Measurements from ENCODE around the gene LRIT1. TPM values are rescaled to one million over a fixed set of nuclear protein-coding genes. Genes with fewer than 3 reads are reported as not detected.

Gene LRIT1, protein sequence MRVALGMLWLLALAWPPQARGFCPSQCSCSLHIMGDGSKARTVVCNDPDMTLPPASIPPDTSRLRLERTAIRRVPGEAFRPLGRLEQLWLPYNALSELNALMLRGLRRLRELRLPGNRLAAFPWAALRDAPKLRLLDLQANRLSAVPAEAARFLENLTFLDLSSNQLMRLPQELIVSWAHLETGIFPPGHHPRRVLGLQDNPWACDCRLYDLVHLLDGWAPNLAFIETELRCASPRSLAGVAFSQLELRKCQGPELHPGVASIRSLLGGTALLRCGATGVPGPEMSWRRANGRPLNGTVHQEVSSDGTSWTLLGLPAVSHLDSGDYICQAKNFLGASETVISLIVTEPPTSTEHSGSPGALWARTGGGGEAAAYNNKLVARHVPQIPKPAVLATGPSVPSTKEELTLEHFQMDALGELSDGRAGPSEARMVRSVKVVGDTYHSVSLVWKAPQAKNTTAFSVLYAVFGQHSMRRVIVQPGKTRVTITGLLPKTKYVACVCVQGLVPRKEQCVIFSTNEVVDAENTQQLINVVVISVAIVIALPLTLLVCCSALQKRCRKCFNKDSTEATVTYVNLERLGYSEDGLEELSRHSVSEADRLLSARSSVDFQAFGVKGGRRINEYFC
- total RNA-seq: not detected
- polyA plus RNA-seq (2013, experiment 1 of 2): not detected
- not detected for polyA plus RNA-seq (2013, experiment 2 of 2)
- 0 to 0.13 (median 0) reads per million in 172 experiments for total RNA-seq

DNA sequence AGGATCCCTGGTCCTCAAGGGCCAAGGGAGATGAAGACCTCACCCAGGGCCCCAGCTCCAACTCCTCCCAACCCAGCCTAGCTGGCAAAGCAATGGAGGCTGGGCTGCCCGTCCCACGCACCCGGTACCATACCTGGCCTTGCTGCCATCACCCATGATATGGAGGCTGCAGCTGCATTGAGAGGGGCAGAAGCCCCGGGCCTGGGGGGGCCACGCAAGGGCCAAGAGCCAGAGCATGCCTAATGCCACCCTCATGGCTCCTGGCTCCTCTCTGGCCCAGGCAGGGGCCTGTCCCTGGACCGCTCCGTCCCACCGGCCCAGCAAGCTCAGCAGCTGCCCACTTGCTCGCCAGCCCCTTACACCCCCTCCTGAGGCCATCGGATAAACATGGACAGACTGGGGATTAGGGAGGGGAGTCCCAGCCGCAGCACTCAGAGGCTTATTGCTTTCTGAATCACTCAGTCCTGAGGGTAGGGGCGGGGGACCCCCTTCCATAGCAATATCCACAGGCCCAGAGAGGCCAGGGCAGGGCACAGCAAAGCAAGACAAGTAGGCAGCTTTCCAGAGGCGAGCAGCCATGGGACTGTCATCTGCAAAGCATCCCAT lies at the start of gene LRIT1:
Gene LRIT1 (minus strand): TSS at position 362 of the 606 bp plus-strand sequence. CDS start 107 bp downstream, at position 255.
- intact Hi-C loops (cut with DNase I, micrococcal nuclease): no loop called here
- ATAC-seq (ENCODE audit: poor library complexity): no peak
- TF ChIP-seq, protein P1, sequence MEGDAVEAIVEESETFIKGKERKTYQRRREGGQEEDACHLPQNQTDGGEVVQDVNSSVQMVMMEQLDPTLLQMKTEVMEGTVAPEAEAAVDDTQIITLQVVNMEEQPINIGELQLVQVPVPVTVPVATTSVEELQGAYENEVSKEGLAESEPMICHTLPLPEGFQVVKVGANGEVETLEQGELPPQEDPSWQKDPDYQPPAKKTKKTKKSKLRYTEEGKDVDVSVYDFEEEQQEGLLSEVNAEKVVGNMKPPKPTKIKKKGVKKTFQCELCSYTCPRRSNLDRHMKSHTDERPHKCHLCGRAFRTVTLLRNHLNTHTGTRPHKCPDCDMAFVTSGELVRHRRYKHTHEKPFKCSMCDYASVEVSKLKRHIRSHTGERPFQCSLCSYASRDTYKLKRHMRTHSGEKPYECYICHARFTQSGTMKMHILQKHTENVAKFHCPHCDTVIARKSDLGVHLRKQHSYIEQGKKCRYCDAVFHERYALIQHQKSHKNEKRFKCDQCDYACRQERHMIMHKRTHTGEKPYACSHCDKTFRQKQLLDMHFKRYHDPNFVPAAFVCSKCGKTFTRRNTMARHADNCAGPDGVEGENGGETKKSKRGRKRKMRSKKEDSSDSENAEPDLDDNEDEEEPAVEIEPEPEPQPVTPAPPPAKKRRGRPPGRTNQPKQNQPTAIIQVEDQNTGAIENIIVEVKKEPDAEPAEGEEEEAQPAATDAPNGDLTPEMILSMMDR (IDR thresholded peaks at IDR 0.05): no peak
- H3K4me3 Mint-ChIP-seq: no peak within 1 kb of the TSS
- CTCF ChIA-PET: no interaction called here
- H3K4me1 ChIP-seq (ENCODE audit: insufficient read depth, low read length): no peaks in the 10 kb centered on the region
- no peak within 1 kb of the TSS for H3K27ac Mint-ChIP-seq
- no peaks in the 10 kb centered on the region for H3K9me3 Mint-ChIP-seq
- H3K36me3 ChIP-seq (ENCODE audit: insufficient read depth, low read length): no peaks in the 10 kb centered on the region
- peaks cover 8% of the 10 kb centered on the region for H3K27me3 Mint-ChIP-seq
- no peak for DNase-seq
- POLR2A ChIA-PET: no interaction called here
- H3K27ac ChIP-seq (ENCODE audit: low read depth in 1 of 2, low read length in 2 of 2): no peak within 1 kb of the TSS
- no peak within 1 kb of the TSS for H3K4me3 ChIP-seq (ENCODE audit: low read length)
- H3K4me1 Mint-ChIP-seq (ENCODE audit: low read depth): no peaks in the 10 kb centered on the region
- no peaks in the 10 kb centered on the region for H3K27me3 ChIP-seq (ENCODE audit: control insufficient read depth in 1 of 2, insufficient read depth in 2 of 2, low read length in 2 of 2)
- peaks cover 0 to 3% of the 10 kb centered on the region in 2 experiments for H3K9me3 ChIP-seq (ENCODE audit: control insufficient read depth in 1 of 2, insufficient read depth in 1 of 2, low read length in 2 of 2)
- H3K36me3 Mint-ChIP-seq (ENCODE audit: low read depth): no peaks in the 10 kb centered on the region

DNA sequence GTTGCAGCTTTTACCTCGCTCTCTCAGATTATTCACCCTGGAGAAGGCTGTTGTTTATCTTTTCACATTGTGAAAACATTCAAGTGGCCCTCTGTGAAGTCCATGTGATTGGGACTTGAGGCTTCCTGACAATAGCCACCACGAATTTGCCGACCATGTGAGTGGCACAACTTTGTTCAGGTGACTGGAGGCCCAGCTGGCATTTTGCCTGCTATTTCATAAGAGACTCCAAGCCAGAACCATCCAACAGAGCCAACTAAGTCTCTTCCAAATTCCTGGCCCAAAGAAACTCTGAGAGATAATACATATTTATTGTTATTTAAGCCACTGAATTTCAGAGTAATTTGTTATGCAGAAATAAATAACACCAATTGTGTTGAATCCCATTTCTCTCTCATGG lies 48.9 kb upstream of the LRIT1 start:
- H3K4me1 ChIP-seq (ENCODE audit: insufficient read depth, low read length): no peaks in the 10 kb centered on the region
- TF ChIP-seq, protein P1 (IDR thresholded peaks at IDR 0.05): no peak
- Mint-ChIP-seq H3K4me1 (ENCODE audit: low read depth) (peaks cover 7% of the 10 kb centered on the region), H3K9me3 (no peaks in the 10 kb centered on the region), H3K4me3 (no peak overlapping the region), H3K27me3 (no peaks in the 10 kb centered on the region), H3K36me3 (ENCODE audit: low read depth) (no peaks in the 10 kb centered on the region), H3K27ac (no peak overlapping the region)
- ChIA-PET POLR2A (no interaction called here), CTCF (interaction anchor here (1.6 kb wide), 1 partner anchor 44 kb away, joined by 3 read pairs; no protein-coding TSS in a partner anchor)
- ATAC-seq (ENCODE audit: poor library complexity) (no peak), DNase-seq (no peak)
- H3K4me3 ChIP-seq (ENCODE audit: low read length): no peak overlapping the region
- no peaks in the 10 kb centered on the region for H3K9me3 ChIP-seq (ENCODE audit: control insufficient read depth in 1 of 2, insufficient read depth in 1 of 2, low read length in 2 of 2)
- H3K27ac ChIP-seq (ENCODE audit: low read depth in 1 of 2, low read length in 2 of 2): no peak overlapping the region
- no peaks in the 10 kb centered on the region for H3K36me3 ChIP-seq (ENCODE audit: insufficient read depth, low read length)
- intact Hi-C loops (cut with DNase I, micrococcal nuclease): no loop called here
- no peaks in the 10 kb centered on the region for H3K27me3 ChIP-seq (ENCODE audit: control insufficient read depth in 1 of 2, insufficient read depth in 2 of 2, low read length in 2 of 2)

DNA sequence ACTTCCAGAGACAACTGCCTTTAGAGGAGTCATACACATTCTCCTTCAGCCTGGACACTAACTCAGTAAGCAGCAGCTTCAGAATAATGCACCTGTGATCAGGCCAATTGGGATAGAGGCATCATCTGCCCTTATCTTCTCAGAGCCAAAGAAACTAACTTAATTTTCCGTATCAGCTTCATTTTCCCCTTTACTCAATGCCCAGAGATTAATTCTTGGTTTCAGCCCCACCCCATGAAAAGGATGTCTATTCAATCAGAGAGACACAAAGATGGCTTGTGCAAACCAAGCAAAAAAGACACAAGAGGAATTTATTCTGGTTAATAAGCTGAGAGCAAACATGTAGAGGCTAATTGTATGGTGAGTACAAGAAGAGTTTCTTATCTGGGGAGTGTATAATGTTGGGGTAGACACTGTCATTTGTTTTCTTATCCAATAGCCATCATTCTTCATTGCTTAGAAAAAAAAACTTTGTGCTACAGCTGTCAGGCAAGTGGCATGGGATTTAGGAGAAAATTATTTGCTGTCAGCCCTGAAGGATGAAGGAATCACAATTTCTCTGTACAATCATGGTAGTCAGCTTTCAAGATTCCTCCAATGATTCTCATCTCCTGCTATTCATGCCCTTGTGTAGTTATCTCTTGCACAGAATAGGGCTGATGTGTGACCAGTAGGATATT lies 48.3 kb upstream of the LRIT1 start:
- Mint-ChIP-seq H3K4me1 (ENCODE audit: low read depth) (peaks cover 7% of the 10 kb centered on the region), H3K36me3 (ENCODE audit: low read depth) (no peaks in the 10 kb centered on the region), H3K4me3 (no peak overlapping the region), H3K9me3 (no peaks in the 10 kb centered on the region), H3K27ac (no peak overlapping the region), H3K27me3 (no peaks in the 10 kb centered on the region)
- H3K36me3 ChIP-seq (ENCODE audit: insufficient read depth, low read length): no peaks in the 10 kb centered on the region
- POLR2A ChIA-PET: no interaction called here
- intact Hi-C loops (cut with DNase I, micrococcal nuclease): no loop called here
- DNase-seq (no peak), ATAC-seq (ENCODE audit: poor library complexity) (no peak)
- H3K27ac ChIP-seq (ENCODE audit: low read depth in 1 of 2, low read length in 2 of 2): no peak overlapping the region
- CTCF ChIA-PET: no interaction called here
- TF ChIP-seq, protein P1 (IDR thresholded peaks at IDR 0.05): no peak
- H3K4me1 ChIP-seq (ENCODE audit: insufficient read depth, low read length): no peaks in the 10 kb centered on the region
- no peak overlapping the region for H3K4me3 ChIP-seq (ENCODE audit: low read length)
- no peaks in the 10 kb centered on the region for H3K27me3 ChIP-seq (ENCODE audit: control insufficient read depth in 1 of 2, insufficient read depth in 2 of 2, low read length in 2 of 2)
- H3K9me3 ChIP-seq (ENCODE audit: control insufficient read depth in 1 of 2, insufficient read depth in 1 of 2, low read length in 2 of 2): no peaks in the 10 kb centered on the region

Data from CD4-positive, alpha-beta T cell (primary cell).